Liver (tissue), 9 donors: ENCODE measurements around the gene EVX1. TPM values are rescaled to one million over a fixed set of nuclear protein-coding genes. Genes with fewer than 3 reads are reported as not detected.

ENCODE experiments used
- DNase-seq: peaks from one replicate; pipeline ENCODE4 v3.0.0-alpha.2; 2017; ENCODE audit warnings: low spot score
- H3K27ac ChIP-seq, 2 donors: one replicate each; pipeline ENCODE4 v1.7.0; 2013; ENCODE audit warnings: inconsistent platforms in 2 of 2, low read length in 2 of 2, control low read depth in 1 of 2, low read depth in 1 of 2, mild to moderate bottlenecking in 1 of 2
- H3K27me3 ChIP-seq, 4 donors: one replicate each; pipeline versions ENCODE4 v1.6.1 to v1.7.0; 2013; ENCODE audit warnings: low read length in 3 of 4, inconsistent platforms in 1 of 4, mild to moderate bottlenecking in 1 of 4, moderate library complexity in 1 of 4; ENCODE audit not compliant: control insufficient read depth in 4 of 4, insufficient read depth in 4 of 4
- H3K36me3 ChIP-seq, 4 donors: one replicate each; pipeline versions ENCODE4 v1.6.1 to v1.7.0; 2013; ENCODE audit warnings: low read length in 3 of 4, mild to moderate bottlenecking in 3 of 4, low read depth in 1 of 4, moderate library complexity in 1 of 4; ENCODE audit not compliant: control insufficient read depth in 4 of 4, insufficient read depth in 3 of 4
- H3K4me1 ChIP-seq, 4 donors: one replicate each; pipeline versions ENCODE4 v1.6.1 to v1.7.0; 2013; ENCODE audit warnings: low read length in 3 of 4, mild to moderate bottlenecking in 3 of 4, moderate library complexity in 1 of 4; ENCODE audit not compliant: control insufficient read depth in 4 of 4, insufficient read depth in 4 of 4
- H3K4me3 ChIP-seq, 3 donors: one replicate each; pipeline versions ENCODE4 v1.6.1 to v1.7.0; 2013; ENCODE audit warnings: low read length in 3 of 3, control low read depth in 1 of 3, low read depth in 1 of 3, mild to moderate bottlenecking in 1 of 3
- H3K9ac ChIP-seq, 2 donors: one replicate each; pipeline ENCODE4 v1.7.0; 2013; ENCODE audit warnings: low read length in 2 of 2, mild to moderate bottlenecking in 2 of 2, moderate library complexity in 2 of 2, control low read depth in 1 of 2, low read depth in 1 of 2
- H3K9me3 ChIP-seq, 4 donors: one replicate each; pipeline versions ENCODE4 v1.6.1 to v1.7.0; 2013; ENCODE audit warnings: low read length in 3 of 4; ENCODE audit not compliant: control insufficient read depth in 4 of 4
- CTCF ChIP-seq: fragments of 150-350 bp; IDR thresholded peaks from 2 replicates; pipeline ENCODE4 v1.5.1; 2017; ENCODE audit warnings: improper control_type of control experiment, low read depth, low read length; ENCODE audit not compliant: missing input control
- EGR1 ChIP-seq, 2 donors: IDR thresholded peaks; 2 replicates each; pipeline ENCODE4 v1.6.1; 2016 to 2018; ENCODE audit warnings: antibody characterized with exemption in 2 of 2, low read depth in 2 of 2
- FOXA2 ChIP-seq: IDR thresholded peaks from 2 replicates; pipeline ENCODE4 v1.6.1; 2016; ENCODE audit warnings: antibody characterized with exemption
- GABPA ChIP-seq, 2 donors: IDR thresholded peaks in 1 of 2; conservative IDR thresholded peaks in 1 of 2; 2 replicates each; pipeline ENCODE4 v1.6.1; 2016; ENCODE audit warnings: antibody characterized with exemption in 2 of 2, mild to moderate bottlenecking in 1 of 2, moderate library complexity in 1 of 2
- HNF4G ChIP-seq: IDR thresholded peaks from 2 replicates; pipeline ENCODE4 v1.6.1; 2016; ENCODE audit warnings: antibody characterized with exemption
- RAD21 ChIP-seq, 2 donors: IDR thresholded peaks; 2 replicates each; pipeline ENCODE4 v1.6.1; 2016; ENCODE audit warnings: antibody characterized with exemption in 2 of 2, mild to moderate bottlenecking in 2 of 2
- SP1 ChIP-seq: IDR thresholded peaks from 2 replicates; pipeline ENCODE4 v1.6.1; 2018; ENCODE audit warnings: antibody characterized with exemption, mild to moderate bottlenecking
- TAF1 ChIP-seq: conservative IDR thresholded peaks from 2 replicates; pipeline ENCODE4 v1.6.1; 2016; ENCODE audit warnings: antibody characterized with exemption, mild to moderate bottlenecking
- YY1 ChIP-seq: IDR thresholded peaks from 2 replicates; pipeline ENCODE4 v1.6.1; 2016; ENCODE audit warnings: antibody characterized with exemption, mild to moderate bottlenecking
- WGBS: extraction: QIAGEN DNeasy Blood & Tissue Kit; methylation state at CpG from one replicate; pipeline ENCODE4 v1.1.7; 2013; 5-methylcytosine and 5-hydroxymethylcytosine counted together
- polyA plus RNA-seq, 2 donors: library from polyadenylated mRNA; stranded (reverse) in 1 of 2; unstranded in 1 of 2; fragments of 200-250 nt in 1 of 2; fragments of >200 nt in 1 of 2; fragmentation: Nextera tagmentation in 1 of 2; extraction: Ambion mirVana in 1 of 2; gene quantifications; one replicate each; pipeline versions ENCODE4 v1.2.1 to v1.2.3, GENCODE V29; 2013 to 2015
- total RNA-seq, 2 donors: library from RNA; depleted of rRNA; stranded (reverse); fragments of >200 nt; gene quantifications; one replicate each; pipeline ENCODE4 v1.2.3, GENCODE V29; 2014
- TF ChIP-seq, protein P1 (sequence below): IDR thresholded peaks from 2 replicates; pipeline ENCODE4 v1.6.1; 2016; ENCODE audit warnings: antibody characterized with exemption
- TF ChIP-seq, protein P2 (sequence below): IDR thresholded peaks from 2 replicates; pipeline ENCODE4 v1.6.1; 2016; ENCODE audit warnings: antibody characterized with exemption
- TF ChIP-seq, protein P3 (sequence below): IDR thresholded peaks from 2 replicates; pipeline ENCODE4 v1.6.1; 2016; ENCODE audit warnings: antibody characterized with exemption, mild to moderate bottlenecking
- donor health status: healthy.
- donor health status: healthy.
- donor health status: healthy.
- donor health status: healthy.
- donor health status: healthy.

Gene EVX1
- total and polyA plus RNA-seq, 4 donors = not detected

DNA sequence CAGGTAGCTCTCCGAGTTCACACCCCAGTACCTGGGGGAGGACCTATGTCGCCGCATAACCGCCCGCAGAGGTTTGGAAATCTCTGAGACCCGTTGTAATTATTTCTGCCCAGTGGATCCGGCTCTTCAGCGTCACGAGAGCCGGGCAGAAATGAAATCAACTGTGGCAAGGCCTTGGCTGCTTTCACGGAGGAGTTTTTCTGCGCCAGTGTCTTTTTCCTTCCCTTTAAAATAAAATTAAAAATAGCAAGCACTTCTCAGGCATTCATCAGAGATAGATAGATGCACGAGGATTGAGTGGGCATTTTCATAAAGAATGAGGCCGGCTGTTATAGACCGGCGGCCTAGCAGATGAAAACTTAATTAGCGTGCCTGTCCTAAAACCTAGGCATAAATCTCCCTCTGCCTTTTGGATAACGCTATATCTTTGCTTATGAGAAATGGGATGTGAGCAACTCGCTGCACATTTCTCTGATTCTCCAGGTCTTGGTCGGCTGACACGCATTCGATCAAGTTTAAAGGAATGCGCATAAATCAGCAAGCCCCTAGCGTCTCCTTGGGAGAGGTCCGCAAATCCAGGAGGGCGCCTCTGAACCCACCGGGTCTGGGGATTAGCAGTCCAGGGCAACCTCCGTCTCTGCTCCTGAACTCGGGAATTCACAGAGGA lies 49.1 kb upstream of the EVX1 start (continued):
- TF ChIP-seq CTCF = no peak
- TF ChIP-seq, protein P1, sequence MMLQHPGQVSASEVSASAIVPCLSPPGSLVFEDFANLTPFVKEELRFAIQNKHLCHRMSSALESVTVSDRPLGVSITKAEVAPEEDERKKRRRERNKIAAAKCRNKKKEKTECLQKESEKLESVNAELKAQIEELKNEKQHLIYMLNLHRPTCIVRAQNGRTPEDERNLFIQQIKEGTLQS = no peak

GRCh38 chr7:27194002-27194352 lies 48.6 kb upstream of the EVX1 start:
- Histone ChIP-seq H3K9me3 (peaks cover 0 to 7% (median under 1%) of the 10 kb centered on the region in 4 donors), H3K9ac (no peak overlapping the region), H3K27ac (no peak overlapping the region), H3K36me3 (no peaks in the 10 kb centered on the region), H3K4me3 (no peak overlapping the region), H3K27me3 (peaks cover 4 to 53% (median 28%) of the 10 kb centered on the region in 4 donors), H3K4me1 (peaks cover 8 to 21% (median 14%) of the 10 kb centered on the region in 4 donors)
- TF ChIP-seq FOXA2 (no peak), HNF4G (no peak), YY1 (no peak), SP1 (no peak), EGR1 (IDR thresholded peaks at IDR 0.05; ENCODE audit: low read depth in 2 of 2) (no peak), GABPA (IDR thresholded peaks at IDR 0.05 in 1 of 2, conservative IDR thresholded peaks at IDR 0.05 in 1 of 2) (no peak), RAD21 (IDR thresholded peaks at IDR 0.05) (no peak)
- TF ChIP-seq, protein P2, sequence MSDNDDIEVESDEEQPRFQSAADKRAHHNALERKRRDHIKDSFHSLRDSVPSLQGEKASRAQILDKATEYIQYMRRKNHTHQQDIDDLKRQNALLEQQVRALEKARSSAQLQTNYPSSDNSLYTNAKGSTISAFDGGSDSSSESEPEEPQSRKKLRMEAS = no peak
- TF ChIP-seq, protein P3, sequence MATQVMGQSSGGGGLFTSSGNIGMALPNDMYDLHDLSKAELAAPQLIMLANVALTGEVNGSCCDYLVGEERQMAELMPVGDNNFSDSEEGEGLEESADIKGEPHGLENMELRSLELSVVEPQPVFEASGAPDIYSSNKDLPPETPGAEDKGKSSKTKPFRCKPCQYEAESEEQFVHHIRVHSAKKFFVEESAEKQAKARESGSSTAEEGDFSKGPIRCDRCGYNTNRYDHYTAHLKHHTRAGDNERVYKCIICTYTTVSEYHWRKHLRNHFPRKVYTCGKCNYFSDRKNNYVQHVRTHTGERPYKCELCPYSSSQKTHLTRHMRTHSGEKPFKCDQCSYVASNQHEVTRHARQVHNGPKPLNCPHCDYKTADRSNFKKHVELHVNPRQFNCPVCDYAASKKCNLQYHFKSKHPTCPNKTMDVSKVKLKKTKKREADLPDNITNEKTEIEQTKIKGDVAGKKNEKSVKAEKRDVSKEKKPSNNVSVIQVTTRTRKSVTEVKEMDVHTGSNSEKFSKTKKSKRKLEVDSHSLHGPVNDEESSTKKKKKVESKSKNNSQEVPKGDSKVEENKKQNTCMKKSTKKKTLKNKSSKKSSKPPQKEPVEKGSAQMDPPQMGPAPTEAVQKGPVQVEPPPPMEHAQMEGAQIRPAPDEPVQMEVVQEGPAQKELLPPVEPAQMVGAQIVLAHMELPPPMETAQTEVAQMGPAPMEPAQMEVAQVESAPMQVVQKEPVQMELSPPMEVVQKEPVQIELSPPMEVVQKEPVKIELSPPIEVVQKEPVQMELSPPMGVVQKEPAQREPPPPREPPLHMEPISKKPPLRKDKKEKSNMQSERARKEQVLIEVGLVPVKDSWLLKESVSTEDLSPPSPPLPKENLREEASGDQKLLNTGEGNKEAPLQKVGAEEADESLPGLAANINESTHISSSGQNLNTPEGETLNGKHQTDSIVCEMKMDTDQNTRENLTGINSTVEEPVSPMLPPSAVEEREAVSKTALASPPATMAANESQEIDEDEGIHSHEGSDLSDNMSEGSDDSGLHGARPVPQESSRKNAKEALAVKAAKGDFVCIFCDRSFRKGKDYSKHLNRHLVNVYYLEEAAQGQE = no peak
- 24% methylated on average over 2 of the region's 2 CpGs for WGBS
- DNase-seq = no peak

DNA sequence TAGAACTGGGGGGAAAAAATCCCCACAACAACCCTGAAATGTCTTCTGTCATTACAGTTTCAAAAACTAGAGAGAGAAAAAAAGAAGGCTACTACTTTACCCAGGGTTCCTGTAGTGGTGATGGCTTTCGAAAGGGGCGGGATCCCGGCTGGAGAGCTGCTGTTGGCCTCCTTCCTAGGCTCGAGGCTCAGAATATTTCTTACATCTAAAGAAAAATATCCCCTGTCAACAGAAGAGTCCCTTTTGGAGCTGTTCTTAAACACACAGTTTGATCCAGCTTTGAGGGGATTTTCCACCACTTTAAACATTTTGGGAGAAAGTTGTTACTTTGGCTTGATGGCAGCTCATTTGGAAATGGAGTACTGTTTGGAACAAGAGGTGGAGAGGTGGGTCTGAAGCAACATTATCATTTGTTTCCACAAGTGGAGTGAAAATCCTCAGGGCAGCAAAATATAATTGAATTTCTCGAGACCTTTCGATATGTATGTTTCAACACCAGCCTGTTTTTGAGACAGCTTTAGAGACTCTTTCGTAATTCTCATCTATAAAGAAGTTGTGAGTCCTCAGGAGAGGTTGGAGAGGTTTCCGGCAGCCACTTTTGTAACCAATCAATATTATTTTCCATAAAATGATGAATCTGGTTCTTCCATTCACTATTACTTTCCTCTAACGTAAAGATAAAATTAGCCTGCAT lies 47.8 kb upstream of the EVX1 start:
- TF ChIP-seq CTCF = no peak
- no peak for TF ChIP-seq TAF1
- no peak for TF ChIP-seq FOXA2
- no peak overlapping the region for H3K27ac ChIP-seq
- H3K9me3 ChIP-seq = peaks cover 0 to 10% (median under 1%) of the 10 kb centered on the region in 4 donors
- no peak overlapping the region for H3K9ac ChIP-seq
- no peak for DNase-seq
- WGBS = 24% methylated on average over 9 of the region's 9 CpGs
- peaks cover 10 to 26% (median 20%) of the 10 kb centered on the region in 4 donors for H3K4me1 ChIP-seq
- no peak overlapping the region for H3K4me3 ChIP-seq
- peaks cover 9 to 50% (median 27%) of the 10 kb centered on the region in 4 donors for H3K27me3 ChIP-seq
- no peaks in the 10 kb centered on the region for H3K36me3 ChIP-seq
